Spleen (tissue), 11 donors: ENCODE results near the gene FBXL13. TPM values are rescaled to one million over a fixed set of nuclear protein-coding genes. Genes with fewer than 3 reads are reported as not detected.
"Not testable (repeated sequence)": the region's sequence is repeated elsewhere in the genome, so short reads cannot be mapped to it uniquely, and the experiment has no call there.

Experiments
- DNase-seq: peaks from one replicate; pipeline ENCODE4 v3.0.0-alpha.2; 2020
- H3K27ac ChIP-seq, 8 donors: fragments of 200-600 bp; sonication (generic) in 7 of 8; 1 replicate in 4 of 8; 2 replicates in 4 of 8; pipeline versions ENCODE4 v1.5.0 to v1.8.0; 2016 to 2021; ENCODE audit warnings: inconsistent platforms in 4 of 8, mild to moderate bottlenecking in 4 of 8, moderate library complexity in 1 of 8
- H3K27me3 ChIP-seq, 7 donors: fragments of 200-600 bp; sonication (generic) in 6 of 7; replicated peaks in 1 of 7; 1 replicate in 4 of 7; 2 replicates in 3 of 7; pipeline versions ENCODE4 v1.5.0 to v1.8.0; 2016 to 2021; ENCODE audit warnings: inconsistent platforms in 3 of 7, mild to moderate bottlenecking in 1 of 7
- H3K36me3 ChIP-seq, 6 donors: fragments of 200-600 bp; sonication (generic) in 5 of 6; 1 replicate in 4 of 6; 2 replicates in 2 of 6; pipeline versions ENCODE4 v1.5.0 to v1.8.0; 2016 to 2021; ENCODE audit warnings: inconsistent platforms in 2 of 6
- H3K4me1 ChIP-seq, 6 donors: fragments of 200-600 bp; sonication (generic) in 5 of 6; 1 replicate in 3 of 6; 2 replicates in 3 of 6; pipeline versions ENCODE4 v1.5.0 to v1.8.0; 2016 to 2021; ENCODE audit warnings: inconsistent platforms in 3 of 6
- H3K4me3 ChIP-seq, 8 donors: fragments of 200-600 bp; sonication (generic) in 7 of 8; 1 replicate in 4 of 8; 2 replicates in 4 of 8; pipeline versions ENCODE4 v1.5.0 to v1.8.0; 2016 to 2021; ENCODE audit warnings: inconsistent platforms in 4 of 8, mild to moderate bottlenecking in 4 of 8, moderate library complexity in 2 of 8
- H3K9me3 ChIP-seq, 8 donors: fragments of 200-600 bp; sonication (generic) in 7 of 8; 1 replicate in 4 of 8; 2 replicates in 4 of 8; pipeline versions ENCODE4 v1.5.0 to v1.8.0; 2016 to 2021; ENCODE audit warnings: inconsistent platforms in 4 of 8
- POLR2A ChIP-seq, 3 donors: fragments of 450-650 bp; IDR thresholded peaks; one replicate each; pipeline ENCODE4 v1.5.1; 2017; ENCODE audit warnings: antibody characterized with exemption in 3 of 3, mild to moderate bottlenecking in 1 of 3
- POLR2AphosphoS5 ChIP-seq, 3 donors: sonication (generic); formaldehyde crosslinking; IDR thresholded peaks; one replicate each; pipeline ENCODE4 v1.5.1; 2017; ENCODE audit warnings: antibody characterized with exemption in 3 of 3
- WGBS, 5 donors: extraction: QIAGEN DNeasy Blood & Tissue Kit in 3 of 5; methylation state at CpG; one replicate each; pipeline versions ENCODE4 v1.1.5 to v1.1.7; 2013 to 2018; 5-methylcytosine and 5-hydroxymethylcytosine counted together
- intact Hi-C: fragments of 100-400 bp; cut with DNase I; formaldehyde crosslinking; loops from one replicate; pipeline ENCODE4 v1.15.0; 2023; ENCODE audit warnings: low total_unique reads
- polyA plus RNA-seq, 3 donors: library from polyadenylated mRNA; stranded (reverse); fragments of 200-250 nt; gene quantifications; one replicate each; pipeline ENCODE4 v1.2.1, GENCODE V29; 2013
- total RNA-seq, 7 donors: library from RNA; depleted of rRNA in 3 of 7; stranded (reverse); fragments of >200 nt in 3 of 7; fragmentation: NEBNext Ultra II Directional in 4 of 7; extraction: Animal tissue kit (Norgen Biotek cat#: 25700) in 4 of 7; gene quantifications; one replicate each; pipeline versions ENCODE4 v1.1.0 to v1.2.1, GENCODE V29; 2016 to 2021
- TF ChIP-seq, protein P1 (sequence below), 11 experiments: fragments of 200-600 bp in 7 of 11; fragments of 450-650 bp in 4 of 11; sonication (generic) in 4 of 11; IDR thresholded peaks in 8 of 11; conservative IDR thresholded peaks in 3 of 11; 1 replicate in 7 of 11; 2 replicates in 4 of 11; pipeline versions ENCODE4 v1.4.0 to v1.8.0; 2016 to 2021; ENCODE audit warnings: antibody characterized with exemption in 11 of 11, inconsistent platforms in 4 of 11, mild to moderate bottlenecking in 1 of 11
- donor health status: healthy with polysubstance abuse.
- donor health status: DM: no; HTN: no; CAD: no; lungs with moderate emphysema.
- donor health status: DM: no; HTN: no; CAD: no.
- donor health status: Bipolar disorder and iron deficiency.
- donor health status: healthy.
- donor health status: DM: no; HTN: no; CAD: no.
- donor health status: DM: yes; HTN: yes; CAD: no.

The FBXL13 gene
- total and polyA plus RNA-seq, 10 donors = 0.09 to 6.6 (median 2.3) TPM

GRCh38 chr7:102978284-102978683, 96.3 kb downstream of the FBXL13 start:
- 60 to 79% (median 76%) methylated on average over 6 of the region's 6 CpGs for WGBS, 5 donors
- peaks cover 0 to 10% (median 0%) of the 10 kb centered on the region in 8 donors for H3K9me3 ChIP-seq
- peak overlapping the region in 1 of 8 donors; percentile 23 for H3K4me3 ChIP-seq
- H3K4me1 ChIP-seq = no peaks in the 10 kb centered on the region
- TF ChIP-seq, protein P1, sequence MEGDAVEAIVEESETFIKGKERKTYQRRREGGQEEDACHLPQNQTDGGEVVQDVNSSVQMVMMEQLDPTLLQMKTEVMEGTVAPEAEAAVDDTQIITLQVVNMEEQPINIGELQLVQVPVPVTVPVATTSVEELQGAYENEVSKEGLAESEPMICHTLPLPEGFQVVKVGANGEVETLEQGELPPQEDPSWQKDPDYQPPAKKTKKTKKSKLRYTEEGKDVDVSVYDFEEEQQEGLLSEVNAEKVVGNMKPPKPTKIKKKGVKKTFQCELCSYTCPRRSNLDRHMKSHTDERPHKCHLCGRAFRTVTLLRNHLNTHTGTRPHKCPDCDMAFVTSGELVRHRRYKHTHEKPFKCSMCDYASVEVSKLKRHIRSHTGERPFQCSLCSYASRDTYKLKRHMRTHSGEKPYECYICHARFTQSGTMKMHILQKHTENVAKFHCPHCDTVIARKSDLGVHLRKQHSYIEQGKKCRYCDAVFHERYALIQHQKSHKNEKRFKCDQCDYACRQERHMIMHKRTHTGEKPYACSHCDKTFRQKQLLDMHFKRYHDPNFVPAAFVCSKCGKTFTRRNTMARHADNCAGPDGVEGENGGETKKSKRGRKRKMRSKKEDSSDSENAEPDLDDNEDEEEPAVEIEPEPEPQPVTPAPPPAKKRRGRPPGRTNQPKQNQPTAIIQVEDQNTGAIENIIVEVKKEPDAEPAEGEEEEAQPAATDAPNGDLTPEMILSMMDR (IDR thresholded peaks at IDR 0.05 in 8 of 11, conservative IDR thresholded peaks at IDR 0.05 in 3 of 11) = no peak
- TF ChIP-seq POLR2A (IDR thresholded peaks at IDR 0.05) (no peak), POLR2AphosphoS5 (IDR thresholded peaks at IDR 0.05) (no peak)
- no peaks in the 10 kb centered on the region for H3K36me3 ChIP-seq
- DNase-seq = no peak
- intact Hi-C loops = no loop called here
- H3K27ac ChIP-seq = peak overlapping the region in 2 of 8 donors; percentile 60 to 66
- no peaks in the 10 kb centered on the region for H3K27me3 ChIP-seq

- H3K4me1 ChIP-seq, H3K27me3 ChIP-seq, DNase-seq, intact Hi-C loops, H3K4me3 ChIP-seq, H3K36me3 ChIP-seq: not testable (repeated sequence)
- WGBS, 5 donors = 86 to 100% (median 94%) methylated on average over 3 to 4 of the region's 4 CpGs
- Histone ChIP-seq H3K27ac (peak overlapping the region in 2 of 8 donors; percentile 60 to 66), H3K9me3 (peaks cover 0 to 10% (median 0%) of the 10 kb centered on the region in 8 donors)
Measured at GRCh38 chr7:102977586-102977985, 97.0 kb downstream of the FBXL13 start.

- no peak for TF ChIP-seq POLR2A (IDR thresholded peaks at IDR 0.05)
- TF ChIP-seq, protein P1 (IDR thresholded peaks at IDR 0.05 in 8 of 11, conservative IDR thresholded peaks at IDR 0.05 in 3 of 11) = no peak
- intact Hi-C loops = no loop called here
- H3K9me3 ChIP-seq = peaks cover 0 to 10% (median 0%) of the 10 kb centered on the region in 8 donors
- no peaks in the 10 kb centered on the region for H3K36me3 ChIP-seq
- H3K27me3 ChIP-seq = no peaks in the 10 kb centered on the region
- DNase-seq = no peak
- no peak overlapping the region for H3K27ac ChIP-seq
- no peak overlapping the region for H3K4me3 ChIP-seq
- no peaks in the 10 kb centered on the region for H3K4me1 ChIP-seq
- WGBS, 5 donors = 91 to 95% (median 92%) methylated on average over 8 of the region's 8 CpGs
Measured at GRCh38 chr7:102976493-102976892, 98.1 kb downstream of the FBXL13 start.

- TF ChIP-seq POLR2A (IDR thresholded peaks at IDR 0.05) = no peak
- TF ChIP-seq POLR2AphosphoS5 (IDR thresholded peaks at IDR 0.05) = no peak
- intact Hi-C loops = no loop called here
- WGBS, 5 donors = 80 to 91% (median 84%) methylated on average over 8 of the region's 8 CpGs
- no peaks in the 10 kb centered on the region for H3K27me3 ChIP-seq
- no peaks in the 10 kb centered on the region for H3K36me3 ChIP-seq
- no peaks in the 10 kb centered on the region for H3K4me1 ChIP-seq
- H3K9me3 ChIP-seq = peaks cover 0 to 10% (median 0%) of the 10 kb centered on the region in 8 donors
- no peak overlapping the region for H3K4me3 ChIP-seq
- no peak overlapping the region for H3K27ac ChIP-seq
- DNase-seq = no peak
Measured at GRCh38 chr7:102975854-102976253, 98.7 kb downstream of the FBXL13 start.

DNA sequence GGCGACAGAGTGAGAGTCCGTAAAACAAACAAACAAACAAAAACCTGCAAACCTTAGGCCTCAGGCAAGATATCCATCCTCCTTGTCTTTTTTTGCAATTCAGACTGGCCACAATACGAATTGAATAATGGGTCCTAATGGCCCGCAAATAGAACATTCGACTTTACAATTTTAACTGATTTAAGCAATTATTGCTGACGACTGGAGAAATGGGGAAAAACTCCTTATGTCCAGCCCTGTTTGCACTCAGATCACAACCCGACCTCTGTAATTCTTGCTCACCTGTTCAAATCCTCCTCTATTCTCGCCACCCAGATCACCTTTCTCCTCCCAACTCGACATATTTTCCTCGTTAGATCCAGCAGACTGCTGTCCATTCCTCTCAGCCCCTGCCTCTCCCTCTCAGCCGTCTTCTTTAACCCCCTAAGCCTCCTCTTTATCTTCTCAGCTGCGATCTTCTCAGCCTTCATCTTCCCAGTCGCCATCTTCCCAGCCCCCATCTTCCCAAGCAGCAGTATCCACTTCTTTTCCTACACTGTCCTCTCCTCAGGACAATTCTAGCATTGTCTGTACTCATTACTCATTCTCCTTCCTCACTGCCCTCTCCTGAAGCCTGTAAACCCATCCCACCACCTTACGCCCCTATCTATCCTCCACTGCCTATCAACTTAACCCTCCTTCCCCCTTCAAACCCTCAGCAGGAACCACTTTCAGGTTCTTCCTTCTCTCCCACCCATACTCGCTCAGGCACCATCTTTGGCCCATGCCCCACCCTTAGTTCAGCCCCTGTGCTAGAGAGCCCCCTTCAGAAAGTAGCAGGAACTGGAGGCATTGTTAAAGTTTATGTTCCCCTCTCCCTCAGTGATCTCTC, 100.0 kb downstream of the FBXL13 start:
- TF ChIP-seq POLR2A (IDR thresholded peaks at IDR 0.05) = no peak
- TF ChIP-seq, protein P1 (IDR thresholded peaks at IDR 0.05 in 8 of 11, conservative IDR thresholded peaks at IDR 0.05 in 3 of 11) = peak in 1 of 11 experiments; percentile 8
- intact Hi-C loops = no loop called here
- H3K9me3 ChIP-seq = peaks cover 0 to 5% (median 0%) of the 10 kb centered on the region in 8 donors
- H3K27me3 ChIP-seq = no peaks in the 10 kb centered on the region
- DNase-seq = no peak
- no peaks in the 10 kb centered on the region for H3K36me3 ChIP-seq
- peak overlapping the region in 2 of 8 donors; percentile 78 to 84 for H3K27ac ChIP-seq
- H3K4me3 ChIP-seq = peak overlapping the region in 1 of 8 donors; percentile 6
- no peaks in the 10 kb centered on the region for H3K4me1 ChIP-seq
- 87 to 95% (median 88%) methylated on average over 15 of the region's 15 CpGs for WGBS, 5 donors
